DOHH2 (cell line): ENCODE measurements around the gene VPS26A.

ENCODE experiments used
- H3F3A ChIP-seq: fragments of 200-600 bp; sonication (generic), shearing (Covaris generic); 2 replicates; pipeline ENCODE4 v1.6.0; 2016; ENCODE audit warnings: antibody characterized with exemption, mild to moderate bottlenecking; ENCODE audit not compliant: control insufficient read depth, insufficient read depth
- H3K27ac ChIP-seq: fragments of 200-600 bp; sonication (generic); 2 replicates; pipeline ENCODE4 v1.5.1; 2014; ENCODE audit warnings: low read depth, mild to moderate bottlenecking, low read length, moderate library complexity
- H3K27me3 ChIP-seq: fragments of 200-600 bp; sonication (generic); 2 replicates; pipeline ENCODE4 v1.6.1; 2014; ENCODE audit warnings: mild to moderate bottlenecking, low read length, mixed read lengths; ENCODE audit not compliant: control insufficient read depth
- H3K36me3 ChIP-seq: fragments of 200-600 bp; sonication (generic); 2 replicates; pipeline ENCODE4 v1.6.1; 2014; ENCODE audit warnings: mild to moderate bottlenecking, low read length, moderate library complexity, mixed read lengths; ENCODE audit not compliant: control insufficient read depth
- H3K4me1 ChIP-seq: fragments of 200-600 bp; sonication (generic); 2 replicates; pipeline ENCODE4 v1.6.1; 2014; ENCODE audit warnings: mild to moderate bottlenecking, low read length, mixed read lengths; ENCODE audit not compliant: control insufficient read depth
- H3K4me2 ChIP-seq: fragments of 200-600 bp; sonication (generic); 2 replicates; pipeline ENCODE4 v1.6.0; 2014; ENCODE audit warnings: mild to moderate bottlenecking, low read length, moderate library complexity
- H3K4me3 ChIP-seq: fragments of 200-600 bp; sonication (generic); 2 replicates; pipeline ENCODE4 v1.5.1; 2014; ENCODE audit warnings: mild to moderate bottlenecking, low read length, mixed read lengths
- H3K79me2 ChIP-seq: fragments of 200-600 bp; sonication (generic); 2 replicates; pipeline ENCODE4 v1.6.1; 2014; ENCODE audit warnings: mild to moderate bottlenecking, low read length, mixed read lengths; ENCODE audit not compliant: control insufficient read depth
- H3K9me2 ChIP-seq: fragments of 200-600 bp; sonication (generic); replicated peaks from 2 replicates; pipeline ENCODE4 v1.6.1; 2014; ENCODE audit warnings: mild to moderate bottlenecking, low read length, mixed read lengths; ENCODE audit not compliant: control insufficient read depth
- H3K9me3 ChIP-seq: fragments of 200-600 bp; sonication (generic); 2 replicates; pipeline ENCODE4 v1.6.1; 2014; ENCODE audit warnings: antibody characterized with exemption, low read length, mixed read lengths; ENCODE audit not compliant: control insufficient read depth, insufficient read depth
- H4K20me1 ChIP-seq: fragments of 200-600 bp; sonication (generic); 2 replicates; pipeline ENCODE4 v1.6.0; 2014; ENCODE audit warnings: low read depth, mild to moderate bottlenecking, antibody characterized with exemption, low read length, moderate library complexity; ENCODE audit not compliant: control insufficient read depth, insufficient read depth
- CTCF ChIP-seq: fragments of 200-600 bp; sonication (generic); IDR thresholded peaks from one replicate; pipeline ENCODE4 v1.5.1; 2014; ENCODE audit warnings: antibody characterized with exemption, mild to moderate bottlenecking, low read depth, low read length; ENCODE audit not compliant: poor library complexity, severe bottlenecking
- EZH2phosphoT487 ChIP-seq: fragments of 200-600 bp; sonication (generic); IDR thresholded peaks from 2 replicates; pipeline ENCODE4 v1.6.1; 2017; ENCODE audit warnings: borderline replicate concordance, mild to moderate bottlenecking, antibody characterized with exemption, low read length, moderate library complexity, mixed read lengths

VPS26A gene

DNA sequence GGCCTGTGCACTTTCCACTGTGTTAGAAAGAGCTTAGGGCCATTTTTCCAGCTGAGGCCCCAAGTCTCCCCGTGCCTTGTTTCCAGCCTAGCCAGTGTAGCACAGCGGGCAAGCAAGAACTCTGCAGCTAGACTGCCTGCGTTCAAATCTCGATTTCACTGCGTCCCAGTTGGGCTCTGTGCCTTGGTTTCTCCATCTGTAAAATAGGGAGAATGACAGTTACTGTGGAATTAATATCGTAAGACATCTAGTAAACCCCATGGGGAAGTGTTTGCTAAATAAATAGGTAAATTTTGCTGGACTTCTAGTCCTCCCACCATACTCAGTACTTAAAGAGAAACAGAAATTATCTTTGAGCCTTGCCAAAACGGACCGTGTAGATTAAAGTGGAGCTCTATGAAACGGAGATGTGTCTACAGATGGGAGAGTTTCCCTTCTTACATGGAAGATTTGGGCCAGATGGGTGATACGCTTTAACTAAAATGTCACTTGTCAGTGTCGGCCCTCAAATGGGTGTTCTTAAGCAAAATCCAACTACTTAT lies 92.7 kb downstream of the VPS26A start:
- Histone ChIP-seq H3K9me3 (no peaks in the 10 kb centered on the region), H3K36me3 (no peaks in the 10 kb centered on the region), H3K4me2 (no peak overlapping the region), H3K79me2 (no peaks in the 10 kb centered on the region), H3K4me1 (no peaks in the 10 kb centered on the region), H3K27me3 (peaks cover 23% of the 10 kb centered on the region), H4K20me1 (no peaks in the 10 kb centered on the region), H3K4me3 (no peak overlapping the region), H3K9me2 (no peaks in the 10 kb centered on the region), H3K27ac (no peak overlapping the region), H3F3A (no peaks in the 10 kb centered on the region)
- TF ChIP-seq CTCF: no peak
- TF ChIP-seq EZH2phosphoT487: no peak

DNA sequence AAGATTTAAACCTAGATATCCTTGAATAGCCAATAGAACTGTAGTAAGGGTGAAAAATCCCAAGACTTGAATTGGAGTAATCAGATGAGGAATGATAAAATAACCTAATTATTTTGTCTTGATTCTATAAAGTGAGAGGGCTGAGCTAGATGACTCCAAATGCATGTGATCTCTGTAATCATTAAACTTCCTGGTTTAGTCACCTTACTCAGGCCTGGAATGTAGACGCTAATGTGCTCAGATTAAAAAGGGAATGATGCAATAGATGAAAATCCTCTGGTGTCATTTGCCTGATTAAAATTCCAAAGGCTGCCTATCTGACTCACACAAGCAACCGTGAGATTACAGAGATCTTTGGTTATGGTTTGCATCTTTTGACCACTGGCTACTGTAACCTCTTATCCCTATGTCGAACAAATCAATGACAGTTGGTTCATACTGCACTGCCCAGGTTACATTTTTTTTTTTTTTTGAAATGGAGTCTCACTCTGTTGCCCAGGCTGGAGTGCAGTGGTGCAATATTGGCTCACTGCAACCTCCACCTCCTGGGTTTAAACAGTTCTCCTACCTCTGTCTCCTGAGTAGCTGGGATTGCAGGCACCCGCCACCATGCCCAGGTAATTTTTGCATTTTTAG lies 93.3 kb downstream of the VPS26A start:
- Histone ChIP-seq H3K27me3 (peaks cover 23% of the 10 kb centered on the region), H3K4me2 (no peak overlapping the region), H3K36me3 (no peaks in the 10 kb centered on the region), H3K4me1 (peaks cover 4% of the 10 kb centered on the region), H3K4me3 (no peak overlapping the region), H3K27ac (no peak overlapping the region), H3F3A (no peaks in the 10 kb centered on the region), H3K9me2 (no peaks in the 10 kb centered on the region), H3K79me2 (no peaks in the 10 kb centered on the region), H3K9me3 (no peaks in the 10 kb centered on the region), H4K20me1 (no peaks in the 10 kb centered on the region)
- TF ChIP-seq EZH2phosphoT487 (no peak), CTCF (no peak)

DNA sequence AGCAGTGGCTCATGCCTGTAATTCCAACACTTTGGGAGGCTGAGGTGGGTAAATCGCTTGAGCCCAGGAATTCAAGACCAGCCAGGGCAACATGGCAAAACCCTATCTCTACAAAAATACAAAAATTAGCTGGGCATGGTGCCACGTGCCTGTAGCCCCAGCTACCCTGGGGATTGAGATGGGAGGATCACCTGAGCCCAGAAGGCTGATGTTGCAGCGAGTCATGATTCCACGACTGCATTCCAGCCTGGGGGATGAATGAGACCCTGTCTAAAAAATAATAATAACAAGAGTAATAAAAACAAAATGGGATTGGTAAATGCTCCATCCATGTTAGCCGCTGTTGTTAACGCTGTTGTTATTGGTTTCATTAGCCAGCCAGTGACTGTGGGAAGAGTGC lies 94.9 kb downstream of the VPS26A start:
- H3K27me3 ChIP-seq: peaks cover 23% of the 10 kb centered on the region
- H3K9me2 ChIP-seq: no peaks in the 10 kb centered on the region
- no peak overlapping the region for H3K4me3 ChIP-seq
- H3F3A ChIP-seq: 0 out of 2 replicates have a peak, but pooled peaks cover 4% of the 10 kb centered on the region
- H3K4me1 ChIP-seq: peaks cover 14% of the 10 kb centered on the region
- no peak overlapping the region for H3K27ac ChIP-seq
- no peaks in the 10 kb centered on the region for H4K20me1 ChIP-seq
- TF ChIP-seq EZH2phosphoT487 (no peak), CTCF (no peak)
- H3K9me3 ChIP-seq: no peaks in the 10 kb centered on the region
- H3K79me2 ChIP-seq: no peaks in the 10 kb centered on the region
- H3K4me2 ChIP-seq: no peak overlapping the region
- H3K36me3 ChIP-seq: no peaks in the 10 kb centered on the region
